ENCODE results near the gene ASAP2. TPM values are rescaled to one million over a fixed set of nuclear protein-coding genes. Genes with fewer than 3 reads are reported as not detected.

ASAP2 gene
- total RNA-seq, 1 donor from 2014 or later = 60.7 TPM

GRCh38 chr2:9237831-9238230, 31.2 kb downstream of the ASAP2 start:
- H3K9me3 Mint-ChIP-seq (ENCODE audit: low read depth) = no peaks in the 10 kb centered on the region
- H3K4me1 Mint-ChIP-seq (ENCODE audit: low read depth) = peaks cover 88% of the 10 kb centered on the region
- no peaks in the 10 kb centered on the region for H3K27me3 Mint-ChIP-seq (ENCODE audit: low read depth)
- H3K36me3 Mint-ChIP-seq (ENCODE audit: low read depth) = peaks cover 2% of the 10 kb centered on the region
- peak overlapping the region; percentile 97 for H3K27ac Mint-ChIP-seq (ENCODE audit: unreplicated experiment)
- H3K4me3 Mint-ChIP-seq (ENCODE audit: unreplicated experiment) = no peak overlapping the region
- no peak for TF ChIP-seq CTCF (IDR thresholded peaks at IDR 0.05)
- no peak for DNase-seq (ENCODE audit: low spot score)

DNA sequence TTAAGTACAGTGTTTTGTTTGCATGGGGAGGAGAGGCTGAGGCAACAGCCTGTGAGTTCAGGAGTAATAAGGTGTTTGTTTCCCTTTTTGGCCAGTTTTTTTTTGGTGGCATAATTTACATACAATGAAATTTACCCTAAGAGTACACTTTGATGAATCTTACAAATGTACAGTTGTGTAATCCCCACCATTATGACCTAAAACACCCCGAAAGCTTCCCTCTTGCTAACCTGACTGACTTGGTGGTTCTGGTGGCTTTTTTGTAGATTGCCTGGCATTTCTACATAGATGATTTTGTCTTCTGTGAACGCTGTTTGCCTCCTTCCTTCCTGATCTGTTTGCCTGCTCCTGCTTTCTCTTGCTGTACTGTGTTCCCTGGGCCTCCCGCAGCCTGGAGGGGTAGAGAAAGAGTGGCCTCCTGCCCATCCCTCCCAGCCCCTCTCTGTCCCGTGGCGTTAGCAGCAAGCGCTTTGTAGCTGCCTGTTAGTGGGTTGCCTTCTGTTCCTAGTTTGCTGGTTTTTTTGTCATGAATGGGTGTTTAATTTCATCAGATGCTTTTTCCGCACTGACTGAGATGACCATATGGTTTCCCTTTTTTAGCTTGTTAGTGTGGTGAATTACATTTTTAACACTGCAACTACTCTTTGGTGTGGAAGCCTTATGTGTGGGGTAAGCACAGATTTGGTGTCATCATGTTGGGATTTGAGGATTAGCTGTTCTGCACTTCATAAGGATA, 32.1 kb downstream of the ASAP2 start:
- Mint-ChIP-seq H3K27ac (ENCODE audit: unreplicated experiment) (peak overlapping the region; percentile 49), H3K27me3 (ENCODE audit: low read depth) (no peaks in the 10 kb centered on the region), H3K4me3 (ENCODE audit: unreplicated experiment) (no peak overlapping the region), H3K36me3 (ENCODE audit: low read depth) (peaks cover 2% of the 10 kb centered on the region), H3K9me3 (ENCODE audit: low read depth) (no peaks in the 10 kb centered on the region), H3K4me1 (ENCODE audit: low read depth) (peaks cover 86% of the 10 kb centered on the region)
- DNase-seq (ENCODE audit: low spot score) = no peak
- TF ChIP-seq CTCF (IDR thresholded peaks at IDR 0.05) = no peak

DNA sequence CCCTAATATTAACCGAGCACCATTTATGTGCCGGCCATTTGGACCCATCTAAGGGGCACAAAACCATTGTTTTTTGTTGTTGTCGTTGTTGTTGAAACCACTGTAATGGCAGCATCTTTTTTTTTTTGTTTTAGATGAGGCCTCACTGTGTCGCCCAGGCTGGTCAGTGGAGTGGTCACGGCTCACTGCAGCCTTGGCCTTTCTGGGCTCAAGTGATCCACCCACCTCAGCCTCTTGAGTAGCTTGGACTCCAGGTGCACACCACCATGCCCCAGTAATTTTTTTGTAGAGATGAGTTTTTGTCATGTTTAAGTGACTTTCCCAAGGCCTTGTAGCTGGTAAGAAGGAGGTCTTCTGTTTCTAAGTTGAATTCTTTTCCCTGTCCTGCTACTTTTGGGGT, 33.0 kb downstream of the ASAP2 start:
- Mint-ChIP-seq H3K9me3 (ENCODE audit: low read depth) (no peaks in the 10 kb centered on the region), H3K27ac (ENCODE audit: unreplicated experiment) (no peak overlapping the region), H3K27me3 (ENCODE audit: low read depth) (no peaks in the 10 kb centered on the region), H3K4me1 (ENCODE audit: low read depth) (peaks cover 83% of the 10 kb centered on the region), H3K4me3 (ENCODE audit: unreplicated experiment) (no peak overlapping the region), H3K36me3 (ENCODE audit: low read depth) (peaks cover 2% of the 10 kb centered on the region)
- no peak for TF ChIP-seq CTCF (IDR thresholded peaks at IDR 0.05)
- DNase-seq (ENCODE audit: low spot score) = no peak

DNA sequence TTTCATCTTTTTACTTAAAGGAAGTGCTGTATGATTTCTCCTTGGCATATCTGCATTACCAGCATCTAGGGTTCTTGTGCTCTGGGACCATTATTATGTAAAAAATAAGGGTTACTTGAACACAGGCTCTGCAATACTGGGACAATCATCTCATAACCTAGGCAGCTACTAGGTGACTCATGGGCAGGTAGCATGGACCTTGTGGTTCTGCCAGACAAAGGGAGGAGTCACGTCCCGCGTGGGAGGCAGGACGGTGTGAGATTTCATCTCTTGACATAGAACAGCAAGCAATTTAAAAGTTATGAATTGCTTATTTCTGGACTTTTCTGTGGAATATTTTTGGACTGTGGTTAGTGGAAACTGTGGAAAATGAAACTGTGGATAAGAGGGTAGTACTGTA, 34.1 kb downstream of the ASAP2 start:
- no peak for DNase-seq (ENCODE audit: low spot score)
- Mint-ChIP-seq H3K4me3 (ENCODE audit: unreplicated experiment) (no peak overlapping the region), H3K36me3 (ENCODE audit: low read depth) (peaks cover 2% of the 10 kb centered on the region), H3K27ac (ENCODE audit: unreplicated experiment) (peak overlapping the region; percentile 77), H3K27me3 (ENCODE audit: low read depth) (no peaks in the 10 kb centered on the region), H3K4me1 (ENCODE audit: low read depth) (peaks cover 82% of the 10 kb centered on the region), H3K9me3 (ENCODE audit: low read depth) (no peaks in the 10 kb centered on the region)
- no peak for TF ChIP-seq CTCF (IDR thresholded peaks at IDR 0.05)

- Mint-ChIP-seq H3K4me3 (ENCODE audit: unreplicated experiment) (no peak overlapping the region), H3K27me3 (ENCODE audit: low read depth) (no peaks in the 10 kb centered on the region), H3K9me3 (ENCODE audit: low read depth) (no peaks in the 10 kb centered on the region), H3K27ac (ENCODE audit: unreplicated experiment) (peak overlapping the region; percentile 77), H3K4me1 (ENCODE audit: low read depth) (peaks cover 78% of the 10 kb centered on the region), H3K36me3 (ENCODE audit: low read depth) (peaks cover 2% of the 10 kb centered on the region)
- TF ChIP-seq CTCF (IDR thresholded peaks at IDR 0.05) = no peak
- DNase-seq (ENCODE audit: low spot score) = no peak
Measured at GRCh38 chr2:9241233-9241632, 34.6 kb downstream of the ASAP2 start.

Measured in chondrocyte (in vitro differentiated cells).